Transverse colon (tissue), 4 donors: ENCODE measurements around the gene USP24.

Experiments used
- CTCF ChIP-seq, 5 experiments: fragments of 200-600 bp in 3 of 5; fragments of 450-650 bp in 2 of 5; sonication (generic) in 3 of 5; IDR thresholded peaks; 1 replicate in 2 of 5; 2 replicates in 3 of 5; pipeline ENCODE4 v1.5.1; 2016 to 2017; ENCODE audit warnings: antibody characterized with exemption in 5 of 5, inconsistent platforms in 3 of 5, mild to moderate bottlenecking in 2 of 5, moderate library complexity in 1 of 5
- POLR2AphosphoS5 ChIP-seq, 3 donors: sonication (generic); formaldehyde crosslinking; IDR thresholded peaks; one replicate each; pipeline ENCODE4 v1.6.1; 2016; ENCODE audit warnings: antibody characterized with exemption in 3 of 3

GRCh38 chr1:55169126-55169525 is 46.0 kb downstream of the USP24 start:
- TF ChIP-seq POLR2AphosphoS5 (IDR thresholded peaks at IDR 0.05) = no peak
- TF ChIP-seq CTCF (IDR thresholded peaks at IDR 0.05) = no peak
